Measurements from ENCODE around the gene GPRIN1. TPM values are rescaled to one million over a fixed set of nuclear protein-coding genes. Genes with fewer than 3 reads are reported as not detected.

Gene GPRIN1
- total RNA-seq (2014; rRNA removed; shearing (Covaris generic)), result 6.5 and 6.9 TPM in 2 replicates

GRCh38 chr5:176609724-176610434 lies at the start of gene GPRIN1:
Gene GPRIN1 (minus strand): TSS chr5:176610156. CDS start chr5:176599834, 10,322 bp downstream.
- Histone ChIP-seq H3K4me3 (peak within 1 kb of the TSS; percentile 63), H3K27ac (no peak within 1 kb of the TSS), H3K36me3 (no peaks in the 10 kb centered on the region), H3K4me1 (peaks cover 14% of the 10 kb centered on the region; the same call in 1 of the 2 replicates), H3K27me3 (no peaks in the 10 kb centered on the region), H3K9me3 (replicated peaks) (no peaks in the 10 kb centered on the region)
- DNase-seq, result peak; percentile 68 to 77

GRCh38 chr5:176659512-176659839 lies 49.5 kb upstream of the GPRIN1 start:
- Histone ChIP-seq H3K9me3 (replicated peaks) (no peaks in the 10 kb centered on the region), H3K27ac (no peak overlapping the region), H3K27me3 (no peaks in the 10 kb centered on the region), H3K36me3 (no peaks in the 10 kb centered on the region), H3K4me1 (no peaks in the 10 kb centered on the region), H3K4me3 (no peak overlapping the region)
- no peak for DNase-seq

- no peaks in the 10 kb centered on the region for H3K27me3 ChIP-seq
- H3K4me1 ChIP-seq, result no peaks in the 10 kb centered on the region
- no peak overlapping the region for H3K4me3 ChIP-seq
- H3K9me3 ChIP-seq (replicated peaks), result no peaks in the 10 kb centered on the region
- DNase-seq, result no peak
- H3K36me3 ChIP-seq, result no peaks in the 10 kb centered on the region
- no peak overlapping the region for H3K27ac ChIP-seq
Measured at GRCh38 chr5:176658817-176659511, 49.0 kb upstream of the GPRIN1 start.

GRCh38 chr5:176658007-176658599 lies 48.1 kb upstream of the GPRIN1 start:
- Histone ChIP-seq H3K27ac (no peak overlapping the region), H3K4me3 (no peak overlapping the region), H3K36me3 (no peaks in the 10 kb centered on the region), H3K9me3 (replicated peaks) (no peaks in the 10 kb centered on the region), H3K27me3 (no peaks in the 10 kb centered on the region), H3K4me1 (no peaks in the 10 kb centered on the region)
- peak; percentile 70 to 83 for DNase-seq

GRCh38 chr5:176656467-176656990 lies 46.6 kb upstream of the GPRIN1 start:
- DNase-seq, result no peak
- no peaks in the 10 kb centered on the region for H3K27me3 ChIP-seq
- H3K27ac ChIP-seq, result no peak overlapping the region
- no peak overlapping the region for H3K4me3 ChIP-seq
- H3K9me3 ChIP-seq (replicated peaks), result no peaks in the 10 kb centered on the region
- H3K4me1 ChIP-seq, result no peaks in the 10 kb centered on the region
- no peaks in the 10 kb centered on the region for H3K36me3 ChIP-seq

GRCh38 chr5:176654856-176655255 lies 44.9 kb upstream of the GPRIN1 start:
- DNase-seq, result no peak
- Histone ChIP-seq H3K27me3 (no peaks in the 10 kb centered on the region), H3K4me3 (no peak overlapping the region), H3K36me3 (no peaks in the 10 kb centered on the region), H3K9me3 (replicated peaks) (no peaks in the 10 kb centered on the region), H3K27ac (no peak overlapping the region), H3K4me1 (no peaks in the 10 kb centered on the region)

GRCh38 chr5:176653401-176654385 lies 43.7 kb upstream of the GPRIN1 start:
- DNase-seq, result no peak

GRCh38 chr5:176652136-176652535 lies 42.2 kb upstream of the GPRIN1 start:
- Histone ChIP-seq H3K9me3 (replicated peaks) (no peaks in the 10 kb centered on the region), H3K27me3 (no peaks in the 10 kb centered on the region), H3K27ac (no peak overlapping the region), H3K36me3 (no peaks in the 10 kb centered on the region), H3K4me3 (no peak overlapping the region), H3K4me1 (peaks cover 3% of the 10 kb centered on the region; the same call in 1 of the 2 replicates)
- peak in 1 of 2 experiments; percentile 46 for DNase-seq

More at GRCh38 chr5:176653401-176654385, 43.7 kb upstream of the GPRIN1 start:
- Histone ChIP-seq H3K4me1 (no peaks in the 10 kb centered on the region), H3K27ac (no peak overlapping the region), H3K4me3 (no peak overlapping the region), H3K27me3 (no peaks in the 10 kb centered on the region), H3K36me3 (no peaks in the 10 kb centered on the region), H3K9me3 (replicated peaks) (no peaks in the 10 kb centered on the region)

- Histone ChIP-seq H3K36me3 (no peaks in the 10 kb centered on the region), H3K27ac (no peak overlapping the region), H3K27me3 (no peaks in the 10 kb centered on the region), H3K4me1 (peaks cover 3% of the 10 kb centered on the region; the same call in 1 of the 2 replicates), H3K9me3 (replicated peaks) (no peaks in the 10 kb centered on the region), H3K4me3 (no peak overlapping the region)
- no peak for DNase-seq
Measured at GRCh38 chr5:176651472-176651980, 41.6 kb upstream of the GPRIN1 start.

- no peaks in the 10 kb centered on the region for H3K9me3 ChIP-seq (replicated peaks)
- no peak overlapping the region for H3K27ac ChIP-seq
- no peaks in the 10 kb centered on the region for H3K36me3 ChIP-seq
- H3K4me1 ChIP-seq, result peaks cover 3% of the 10 kb centered on the region; the same call in 1 of the 2 replicates
- DNase-seq, result peak in 1 of 2 experiments; percentile 44
- no peaks in the 10 kb centered on the region for H3K27me3 ChIP-seq
- H3K4me3 ChIP-seq, result no peak overlapping the region
Measured at GRCh38 chr5:176650354-176650884, 40.5 kb upstream of the GPRIN1 start.

- peaks cover under 1% of the 10 kb centered on the region; the same call in 1 of the 2 replicates for H3K27me3 ChIP-seq
- H3K4me3 ChIP-seq, result peak overlapping the region; percentile 69
- no peaks in the 10 kb centered on the region for H3K36me3 ChIP-seq
- no peak for DNase-seq
- no peaks in the 10 kb centered on the region for H3K9me3 ChIP-seq (replicated peaks)
- H3K27ac ChIP-seq, result no peak overlapping the region
- H3K4me1 ChIP-seq, result peaks cover 3% of the 10 kb centered on the region; the same call in 1 of the 2 replicates
Measured at GRCh38 chr5:176648474-176649194, 38.7 kb upstream of the GPRIN1 start.

GRCh38 chr5:176647843-176648473 lies 38.0 kb upstream of the GPRIN1 start:
- peak; percentile 64 to 68 for DNase-seq

More at GRCh38 chr5:176647843-176648473, 38.0 kb upstream of the GPRIN1 start:
- no peaks in the 10 kb centered on the region for H3K9me3 ChIP-seq (replicated peaks)
- peak overlapping the region; percentile 38; the same call in 1 of the 2 replicates for H3K27ac ChIP-seq
- peaks cover 3% of the 10 kb centered on the region; the same call in 1 of the 2 replicates for H3K4me1 ChIP-seq
- peaks cover 4% of the 10 kb centered on the region; the same call in 1 of the 2 replicates for H3K27me3 ChIP-seq
- peak overlapping the region; percentile 69 for H3K4me3 ChIP-seq
- no peaks in the 10 kb centered on the region for H3K36me3 ChIP-seq
